Measurements from ENCODE around the gene SPPL2B.

The SPPL2B gene

DNA sequence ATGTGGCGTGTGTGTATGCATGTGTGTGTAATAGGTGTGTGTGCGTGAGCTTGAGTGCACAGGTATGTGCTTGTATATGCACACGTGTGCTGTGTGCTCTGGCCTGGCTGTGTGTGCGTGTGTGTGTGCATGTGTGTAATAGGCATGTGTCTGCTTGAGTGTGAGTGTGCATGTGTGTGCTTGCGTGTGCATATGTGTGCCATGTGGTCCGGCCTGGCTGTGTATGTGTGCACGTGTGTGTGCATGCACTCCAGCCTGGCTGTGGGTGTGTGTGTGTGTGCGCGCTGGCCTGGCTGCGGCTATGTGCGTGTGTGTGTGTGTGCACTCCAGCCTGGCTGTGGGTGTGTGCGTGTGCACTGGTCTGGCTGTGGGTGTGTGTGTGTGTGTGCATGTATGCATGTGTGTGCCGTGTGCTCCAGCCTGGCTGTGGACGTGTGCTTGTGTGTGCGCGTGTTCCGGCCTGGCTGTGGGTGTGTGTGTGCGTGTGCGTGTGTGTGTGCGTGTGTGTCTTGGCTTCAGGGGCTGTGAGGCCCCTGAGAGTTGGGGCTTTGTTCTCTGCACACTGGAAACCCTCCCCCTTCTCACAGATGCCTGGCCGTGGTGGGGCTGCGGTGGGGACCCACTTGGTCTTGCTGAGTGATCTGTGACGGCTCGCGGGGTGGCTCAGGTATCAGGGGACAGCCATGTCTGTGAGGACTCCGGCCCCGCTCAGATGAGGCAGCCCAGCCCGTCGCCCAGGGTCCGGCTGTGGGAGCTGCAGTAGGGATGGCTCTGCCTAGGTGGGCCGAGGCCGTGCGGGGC is 8.2 kb downstream of the SPPL2B start:
- Histone ChIP-seq H3K27ac (no peak overlapping the region), H3K4me2 (ENCODE audit: low read length) (no peak overlapping the region), H3K9ac (no peak overlapping the region), H3K4me1 (peaks cover 18% of the 10 kb centered on the region), H3K79me2 (peaks cover 24% of the 10 kb centered on the region), H2AFZ (no peak overlapping the region), H3K27me3 (ENCODE audit: control insufficient read depth, insufficient read depth, low read length) (no peaks in the 10 kb centered on the region), H3K4me3 (ENCODE audit: low read depth, low read length) (no peak overlapping the region), H3K9me3 (ENCODE audit: control insufficient read depth, low read length) (no peaks in the 10 kb centered on the region), H3K36me3 (ENCODE audit: control insufficient read depth, insufficient read depth, low read length) (no peaks in the 10 kb centered on the region)
- TF ChIP-seq CTCF (IDR thresholded peaks at IDR 0.05) = no peak

DNA sequence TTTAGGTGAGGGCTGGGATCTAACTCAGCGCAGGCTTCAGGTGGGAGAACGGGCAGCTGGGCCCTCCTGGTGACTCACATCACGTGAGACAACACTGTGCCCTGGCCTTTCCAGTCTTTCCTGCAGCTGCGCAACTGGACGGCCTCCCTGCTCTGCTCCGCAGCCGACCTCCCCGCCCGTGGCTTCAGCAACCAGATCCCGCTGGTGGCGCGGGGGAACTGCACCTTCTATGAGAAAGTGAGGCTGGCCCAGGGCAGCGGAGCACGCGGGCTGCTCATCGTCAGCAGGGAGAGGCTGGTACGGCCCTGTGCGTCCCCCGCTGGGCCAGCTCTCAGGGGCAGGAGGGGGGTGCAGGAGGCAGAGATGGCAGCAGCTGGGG is 8.8 kb downstream of the SPPL2B start:
- H3K27me3 ChIP-seq (ENCODE audit: control insufficient read depth, insufficient read depth, low read length) = no peaks in the 10 kb centered on the region
- peaks cover 12% of the 10 kb centered on the region for H3K4me1 ChIP-seq
- no peaks in the 10 kb centered on the region for H3K36me3 ChIP-seq (ENCODE audit: control insufficient read depth, insufficient read depth, low read length)
- no peaks in the 10 kb centered on the region for H3K9me3 ChIP-seq (ENCODE audit: control insufficient read depth, low read length)
- no peak overlapping the region for H2AFZ ChIP-seq
- peaks cover 20% of the 10 kb centered on the region for H3K79me2 ChIP-seq
- no peak overlapping the region for H3K4me2 ChIP-seq (ENCODE audit: low read length)
- H3K4me3 ChIP-seq (ENCODE audit: low read depth, low read length) = no peak overlapping the region
- no peak overlapping the region for H3K27ac ChIP-seq
- TF ChIP-seq CTCF (IDR thresholded peaks at IDR 0.05) = no peak
- H3K9ac ChIP-seq = no peak overlapping the region

DNA sequence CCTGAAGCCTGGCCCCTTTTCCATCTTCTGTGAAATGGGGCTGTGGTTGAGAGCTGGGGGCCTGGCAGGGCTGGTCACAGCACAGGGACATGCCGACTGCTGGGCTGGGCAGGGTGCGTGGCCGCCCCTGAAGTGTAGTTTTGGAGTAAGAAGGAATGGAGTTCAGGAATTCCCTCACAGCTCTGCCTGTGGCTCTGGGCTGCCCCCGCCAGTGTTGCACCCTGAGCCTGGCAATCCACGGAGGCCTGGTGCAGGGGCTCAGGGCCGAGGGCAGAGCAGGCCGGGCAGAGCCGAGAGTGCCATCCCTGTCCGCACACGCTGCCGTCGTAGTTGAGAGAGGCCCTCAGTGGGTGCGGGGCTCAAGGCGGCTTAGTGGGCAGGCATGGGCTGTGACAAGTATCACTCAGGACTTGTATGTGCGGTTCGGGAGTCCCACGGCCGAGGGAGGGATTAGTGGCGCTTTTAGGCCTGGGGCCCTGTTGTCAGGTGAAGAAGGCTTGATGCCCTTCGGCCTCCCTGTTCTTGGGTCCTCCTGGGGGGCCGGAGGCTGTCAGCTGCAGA is 9.7 kb downstream of the SPPL2B start:
- Histone ChIP-seq H3K9ac (no peak overlapping the region), H3K9me3 (ENCODE audit: control insufficient read depth, low read length) (no peaks in the 10 kb centered on the region), H3K4me3 (ENCODE audit: low read depth, low read length) (no peak overlapping the region), H3K4me1 (peaks cover 8% of the 10 kb centered on the region), H2AFZ (no peak overlapping the region), H3K79me2 (peaks cover 19% of the 10 kb centered on the region), H3K36me3 (ENCODE audit: control insufficient read depth, insufficient read depth, low read length) (no peaks in the 10 kb centered on the region), H3K27ac (no peak overlapping the region), H3K4me2 (ENCODE audit: low read length) (no peak overlapping the region), H3K27me3 (ENCODE audit: control insufficient read depth, insufficient read depth, low read length) (no peaks in the 10 kb centered on the region)
- no peak for TF ChIP-seq CTCF (IDR thresholded peaks at IDR 0.05)

- H3K27me3 ChIP-seq (ENCODE audit: control insufficient read depth, insufficient read depth, low read length) = no peaks in the 10 kb centered on the region
- peaks cover under 1% of the 10 kb centered on the region for H3K4me1 ChIP-seq
- H3K9me3 ChIP-seq (ENCODE audit: control insufficient read depth, low read length) = no peaks in the 10 kb centered on the region
- no peak overlapping the region for H2AFZ ChIP-seq
- H3K4me3 ChIP-seq (ENCODE audit: low read depth, low read length) = no peak overlapping the region
- TF ChIP-seq CTCF (IDR thresholded peaks at IDR 0.05) = no peak
- no peaks in the 10 kb centered on the region for H3K36me3 ChIP-seq (ENCODE audit: control insufficient read depth, insufficient read depth, low read length)
- peaks cover 15% of the 10 kb centered on the region for H3K79me2 ChIP-seq
- no peak overlapping the region for H3K9ac ChIP-seq
- no peak overlapping the region for H3K4me2 ChIP-seq (ENCODE audit: low read length)
- no peak overlapping the region for H3K27ac ChIP-seq
Measured at GRCh38 chr19:2338751-2339643, 10.5 kb downstream of the SPPL2B start.
